ENCODE data around the gene CARD19. TPM values are rescaled to one million over a fixed set of nuclear protein-coding genes. Genes with fewer than 3 reads are reported as not detected.
A peak's percentile ranks its signal among the peaks of the same experiment; 100 is the strongest.

Gene CARD19
- total RNA-seq, 1 donor from 2014 or later: 15.6 TPM

DNA sequence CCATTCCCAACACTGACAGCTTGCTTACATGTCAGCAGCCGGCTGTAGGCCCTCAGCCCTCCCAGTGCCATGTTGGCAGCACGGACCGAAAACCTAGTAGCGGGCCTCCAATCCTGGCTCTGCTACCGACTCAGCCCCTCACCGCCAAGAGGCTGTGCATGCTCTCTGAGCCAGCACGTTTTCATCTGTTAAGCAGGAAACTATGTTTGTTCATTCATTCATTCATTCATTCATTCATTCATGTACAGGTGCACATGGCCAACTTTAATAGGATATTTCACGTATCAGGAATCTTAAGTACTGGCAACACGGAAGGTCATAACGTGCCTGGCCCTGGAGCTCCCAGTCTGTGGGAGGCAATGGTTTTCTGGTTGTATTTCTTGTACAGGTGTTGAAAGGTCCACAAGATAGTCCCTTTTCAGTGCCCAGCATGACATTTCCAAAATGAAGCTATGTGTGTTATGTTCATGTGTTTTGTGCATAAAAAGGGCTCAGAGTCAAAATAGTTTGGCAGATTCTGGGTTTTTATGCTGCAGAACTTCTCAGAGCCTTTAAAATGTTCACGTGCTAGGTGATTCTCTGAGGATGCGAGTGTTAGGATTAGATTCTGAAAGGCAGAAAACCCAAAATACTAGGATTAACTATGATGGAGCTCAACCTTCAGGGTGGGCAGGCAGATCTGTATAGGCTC lies 19.8 kb upstream of the CARD19 start:
- ATAC-seq (ENCODE audit: low read depth) (no peak), DNase-seq (no peak)
- TF ChIP-seq, protein P1, sequence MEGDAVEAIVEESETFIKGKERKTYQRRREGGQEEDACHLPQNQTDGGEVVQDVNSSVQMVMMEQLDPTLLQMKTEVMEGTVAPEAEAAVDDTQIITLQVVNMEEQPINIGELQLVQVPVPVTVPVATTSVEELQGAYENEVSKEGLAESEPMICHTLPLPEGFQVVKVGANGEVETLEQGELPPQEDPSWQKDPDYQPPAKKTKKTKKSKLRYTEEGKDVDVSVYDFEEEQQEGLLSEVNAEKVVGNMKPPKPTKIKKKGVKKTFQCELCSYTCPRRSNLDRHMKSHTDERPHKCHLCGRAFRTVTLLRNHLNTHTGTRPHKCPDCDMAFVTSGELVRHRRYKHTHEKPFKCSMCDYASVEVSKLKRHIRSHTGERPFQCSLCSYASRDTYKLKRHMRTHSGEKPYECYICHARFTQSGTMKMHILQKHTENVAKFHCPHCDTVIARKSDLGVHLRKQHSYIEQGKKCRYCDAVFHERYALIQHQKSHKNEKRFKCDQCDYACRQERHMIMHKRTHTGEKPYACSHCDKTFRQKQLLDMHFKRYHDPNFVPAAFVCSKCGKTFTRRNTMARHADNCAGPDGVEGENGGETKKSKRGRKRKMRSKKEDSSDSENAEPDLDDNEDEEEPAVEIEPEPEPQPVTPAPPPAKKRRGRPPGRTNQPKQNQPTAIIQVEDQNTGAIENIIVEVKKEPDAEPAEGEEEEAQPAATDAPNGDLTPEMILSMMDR (IDR thresholded peaks at IDR 0.05): no peak
- Mint-ChIP-seq H3K4me3 (no peak overlapping the region), H3K9me3 (no peaks in the 10 kb centered on the region), H3K4me1 (peaks cover 5% of the 10 kb centered on the region), H3K27ac (no peak overlapping the region), H3K36me3 (ENCODE audit: low read depth) (peaks cover 54% of the 10 kb centered on the region), H3K27me3 (no peaks in the 10 kb centered on the region)
- POLR2A ChIA-PET: interaction anchor here (0.8 kb wide), 1 partner anchor 11 kb away, joined by 3 read pairs; no protein-coding TSS in a partner anchor
- intact Hi-C loops (cut with micrococcal nuclease): no loop called here
- CTCF ChIA-PET: no interaction called here

DNA sequence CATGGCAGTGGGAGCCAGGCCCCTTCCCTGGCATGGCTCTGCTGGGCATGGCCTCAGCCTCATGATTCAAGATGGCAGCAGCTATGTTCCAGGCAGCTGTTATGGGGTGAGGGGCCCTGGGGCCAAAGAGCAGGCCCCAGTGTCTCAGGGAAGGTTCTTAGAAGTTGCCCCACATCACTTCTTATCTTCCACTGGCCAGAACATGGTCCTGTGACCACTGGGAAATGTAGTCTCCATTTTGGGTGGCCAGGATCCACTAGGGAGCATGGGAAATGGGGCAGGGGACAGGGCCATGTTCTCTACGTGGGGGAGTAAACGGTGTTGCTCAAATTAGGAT lies 19.3 kb upstream of the CARD19 start:
- TF ChIP-seq, protein P1 (IDR thresholded peaks at IDR 0.05): no peak
- Mint-ChIP-seq H3K27ac (no peak overlapping the region), H3K9me3 (no peaks in the 10 kb centered on the region), H3K36me3 (ENCODE audit: low read depth) (peaks cover 55% of the 10 kb centered on the region), H3K4me3 (no peak overlapping the region), H3K4me1 (peaks cover 5% of the 10 kb centered on the region), H3K27me3 (no peaks in the 10 kb centered on the region)
- CTCF ChIA-PET: no interaction called here
- intact Hi-C loops (cut with micrococcal nuclease): no loop called here
- POLR2A ChIA-PET: no interaction called here
- DNase-seq (no peak), ATAC-seq (ENCODE audit: low read depth) (no peak)

DNA sequence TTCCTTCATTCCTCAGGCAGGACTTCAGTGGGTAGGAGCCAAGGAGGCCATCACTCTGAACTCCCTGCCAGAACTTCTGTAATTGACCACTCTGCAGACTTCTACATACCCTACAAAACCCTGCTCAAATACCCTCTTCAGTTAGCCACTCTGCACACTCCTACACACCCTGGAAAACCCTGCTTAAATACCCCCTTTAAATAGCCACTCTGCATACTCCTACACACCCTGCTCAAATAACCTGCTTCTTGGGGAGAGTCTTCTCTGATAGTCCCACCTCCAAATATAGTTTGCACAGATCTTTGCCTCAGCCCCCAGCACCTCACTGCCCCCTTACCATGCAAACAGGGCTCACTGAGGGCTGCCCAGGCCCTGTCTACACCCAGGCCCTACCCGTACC lies 18.6 kb upstream of the CARD19 start:
- Mint-ChIP-seq H3K4me1 (peaks cover 5% of the 10 kb centered on the region), H3K36me3 (ENCODE audit: low read depth) (peaks cover 57% of the 10 kb centered on the region), H3K4me3 (no peak overlapping the region), H3K27me3 (no peaks in the 10 kb centered on the region), H3K27ac (peak overlapping the region; percentile 14), H3K9me3 (no peaks in the 10 kb centered on the region)
- ChIA-PET CTCF (no interaction called here), POLR2A (interaction anchor here (1.0 kb wide), 1 partner anchor 11 kb away, joined by 3 read pairs; no protein-coding TSS in a partner anchor)
- intact Hi-C loops (cut with micrococcal nuclease): no loop called here
- DNase-seq: no peak
- no peak for ATAC-seq (ENCODE audit: low read depth)
- TF ChIP-seq, protein P1 (IDR thresholded peaks at IDR 0.05): no peak

DNA sequence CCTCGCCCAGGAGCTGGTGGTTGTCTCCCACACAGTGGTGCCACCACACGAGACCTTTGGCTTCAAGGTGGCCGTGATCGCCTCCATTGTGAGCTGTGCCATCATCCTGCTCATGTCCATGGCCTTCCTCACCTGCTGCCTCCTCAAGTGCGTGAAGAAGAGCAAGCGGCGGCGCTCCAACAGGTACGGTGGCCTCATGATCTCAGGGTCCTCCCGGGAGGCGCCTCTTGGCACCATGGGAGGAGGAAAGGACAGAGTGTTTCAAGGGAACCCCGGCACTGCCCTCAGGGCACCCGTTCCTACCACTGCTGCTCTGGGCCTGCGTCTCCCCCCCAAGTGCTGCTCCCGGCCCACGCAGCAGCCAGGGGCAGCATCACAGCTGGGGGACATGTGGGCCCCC lies 18.2 kb upstream of the CARD19 start:
- Mint-ChIP-seq H3K4me1 (peaks cover 2% of the 10 kb centered on the region), H3K36me3 (ENCODE audit: low read depth) (peaks cover 57% of the 10 kb centered on the region), H3K27me3 (no peaks in the 10 kb centered on the region), H3K27ac (no peak overlapping the region), H3K9me3 (no peaks in the 10 kb centered on the region), H3K4me3 (no peak overlapping the region)
- intact Hi-C loops (cut with micrococcal nuclease): no loop called here
- no peak for DNase-seq
- ATAC-seq (ENCODE audit: low read depth): no peak
- TF ChIP-seq, protein P1 (IDR thresholded peaks at IDR 0.05): no peak
- POLR2A ChIA-PET: interaction anchor here (1.0 kb wide), 1 partner anchor 12 kb away, joined by 3 read pairs; no protein-coding TSS in a partner anchor
- CTCF ChIA-PET: no interaction called here

DNA sequence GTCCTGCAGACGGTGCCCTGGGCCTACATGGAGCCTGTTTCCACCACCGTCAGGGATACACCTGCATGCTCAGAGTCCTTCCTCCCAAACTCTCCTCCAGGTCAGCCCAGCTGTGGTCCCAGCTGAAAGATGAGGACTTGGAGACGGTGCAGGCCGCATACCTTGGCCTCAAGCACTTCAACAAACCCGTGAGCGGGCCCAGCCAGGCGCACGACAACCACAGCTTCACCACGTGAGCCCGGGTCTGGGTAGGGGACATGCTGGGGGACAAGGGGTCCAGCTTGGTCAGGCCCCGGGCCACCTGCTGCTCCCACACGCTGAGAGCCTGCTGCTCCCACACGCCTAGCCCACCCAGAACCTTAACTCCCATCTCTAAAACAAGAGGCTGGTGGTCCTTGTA lies 16.6 kb upstream of the CARD19 start:
- H3K4me1 Mint-ChIP-seq: no peaks in the 10 kb centered on the region
- ATAC-seq (ENCODE audit: low read depth) (no peak), DNase-seq (peak; percentile 5)
- no peak overlapping the region for H3K27ac Mint-ChIP-seq
- no peaks in the 10 kb centered on the region for H3K27me3 Mint-ChIP-seq
- intact Hi-C loops (cut with micrococcal nuclease): loop anchor here (1.0 kb wide), 1 partner anchor 12 kb away; no protein-coding TSS in a partner anchor
- no peaks in the 10 kb centered on the region for H3K9me3 Mint-ChIP-seq
- ChIA-PET CTCF (interaction anchor here (1.1 kb wide), 1 partner anchor 123 kb away, joined by 3 read pairs; no protein-coding TSS in a partner anchor), POLR2A (interaction anchor here (0.5 to 0.6 kb wide), 2 partner anchors 50 to 66 kb away, joined by 3 to 7 read pairs; no protein-coding TSS in a partner anchor)
- no peak overlapping the region for H3K4me3 Mint-ChIP-seq
- H3K36me3 Mint-ChIP-seq (ENCODE audit: low read depth): peaks cover 58% of the 10 kb centered on the region
- TF ChIP-seq, protein P1 (IDR thresholded peaks at IDR 0.05): no peak
